ENCODE measurements around the gene GJA5. TPM values are rescaled to one million over a fixed set of nuclear protein-coding genes. Genes with fewer than 3 reads are reported as not detected.

The GJA5 gene
- under 0.01 and 0.86 TPM in 2 replicates for total RNA-seq

- DNase-seq (ENCODE audit: low read depth), result peak; percentile 11
- H3K4me3 ChIP-seq (ENCODE audit: low read depth, low read length), result no peak within 1 kb of the TSS
- TF ChIP-seq CTCF (IDR thresholded peaks at IDR 0.05; ENCODE audit: insufficient read depth, low read depth, low read length), result no peak
These were observed at the start of gene GJA5 for GRCh38 chr1:147760481-147761260. Gene GJA5, minus strand, starts transcription at chr1:147760602. Its CDS starts 1,364 bp downstream, at chr1:147759238.

- no peak overlapping the region for H3K4me3 ChIP-seq (ENCODE audit: low read depth, low read length)
- no peak for TF ChIP-seq CTCF (IDR thresholded peaks at IDR 0.05; ENCODE audit: insufficient read depth, low read depth, low read length)
- no peak for DNase-seq (ENCODE audit: low read depth)
These were observed 48.8 kb upstream of the GJA5 start for GRCh38 chr1:147809236-147809635.

- H3K4me3 ChIP-seq (ENCODE audit: low read depth, low read length), result no peak overlapping the region
- no peak for TF ChIP-seq CTCF (IDR thresholded peaks at IDR 0.05; ENCODE audit: insufficient read depth, low read depth, low read length)
- peak; percentile 13 for DNase-seq (ENCODE audit: low read depth)
These were observed 47.6 kb upstream of the GJA5 start for GRCh38 chr1:147808025-147808424.

GRCh38 chr1:147807405-147807804 is 47.0 kb upstream of the GJA5 start:
- DNase-seq (ENCODE audit: low read depth), result no peak
- TF ChIP-seq CTCF (IDR thresholded peaks at IDR 0.05; ENCODE audit: insufficient read depth, low read depth, low read length), result no peak
- H3K4me3 ChIP-seq (ENCODE audit: low read depth, low read length), result no peak overlapping the region

- DNase-seq (ENCODE audit: low read depth), result no peak
- no peak for TF ChIP-seq CTCF (IDR thresholded peaks at IDR 0.05; ENCODE audit: insufficient read depth, low read depth, low read length)
- no peak overlapping the region for H3K4me3 ChIP-seq (ENCODE audit: low read depth, low read length)
These were observed 44.7 kb upstream of the GJA5 start for GRCh38 chr1:147804942-147805723.

- no peak overlapping the region for H3K4me3 ChIP-seq (ENCODE audit: low read depth, low read length)
- TF ChIP-seq CTCF (IDR thresholded peaks at IDR 0.05; ENCODE audit: insufficient read depth, low read depth, low read length), result no peak
- no peak for DNase-seq (ENCODE audit: low read depth)
These were observed 40.4 kb upstream of the GJA5 start for GRCh38 chr1:147800804-147801203.
